SIG-M5 (cell line): Measurements from ENCODE around the gene DIP2A.
"Not testable (repeated sequence)": the region's sequence is repeated elsewhere in the genome, so short reads cannot be mapped to it uniquely, and the experiment has no call there.

Source experiments
- DNase-seq: peaks from one replicate; lab custom pipeline; 2025; lab: John Stamatoyannopoulos, UW

Gene DIP2A

DNA sequence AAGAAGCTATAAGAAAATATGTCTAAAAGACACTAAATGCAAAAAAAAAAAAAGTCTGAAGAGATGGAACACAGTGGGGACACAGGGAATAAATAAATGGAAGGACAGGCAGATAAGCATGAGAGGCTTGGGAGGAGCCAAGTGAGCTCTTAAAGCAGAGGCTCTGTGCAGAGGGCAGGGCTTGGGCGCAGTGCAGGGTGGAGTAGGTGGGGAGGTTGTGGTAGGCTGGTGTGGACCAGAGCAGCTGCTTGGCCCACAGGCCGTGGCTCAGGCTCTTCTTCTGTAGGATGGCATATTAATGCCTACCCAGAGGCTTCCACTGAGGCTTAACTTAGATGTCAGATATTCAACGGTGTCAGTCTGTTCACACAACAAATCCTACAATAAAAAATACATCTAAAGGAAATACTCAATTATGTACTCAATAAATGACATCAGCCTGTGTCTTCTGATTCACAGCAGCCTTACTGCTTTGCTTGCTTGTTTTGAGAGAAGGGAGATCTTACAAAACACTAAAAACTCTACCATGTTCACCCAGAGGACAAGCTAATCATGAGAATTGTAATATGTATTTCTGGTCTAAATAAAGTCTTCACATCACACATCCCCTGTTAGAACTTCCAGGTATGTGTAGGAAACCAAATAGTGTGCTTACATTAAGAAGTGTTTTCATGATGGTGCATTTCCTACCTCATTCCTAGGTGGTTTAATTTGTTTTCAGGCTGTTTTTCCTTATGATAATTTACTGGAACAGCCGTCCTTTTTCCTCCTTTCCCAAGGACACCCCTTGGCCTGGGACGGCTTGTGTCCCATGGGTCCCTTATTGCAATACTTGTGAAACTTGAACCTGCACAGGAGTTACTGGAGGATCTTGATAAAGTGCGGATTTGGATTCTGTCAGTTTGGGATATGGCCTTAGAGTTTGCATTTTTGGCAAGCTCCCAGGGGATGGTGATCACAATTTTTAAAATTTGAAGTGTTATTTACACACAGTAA is 24.9 kb downstream of the DIP2A start:
- no peak for DNase-seq

DNA sequence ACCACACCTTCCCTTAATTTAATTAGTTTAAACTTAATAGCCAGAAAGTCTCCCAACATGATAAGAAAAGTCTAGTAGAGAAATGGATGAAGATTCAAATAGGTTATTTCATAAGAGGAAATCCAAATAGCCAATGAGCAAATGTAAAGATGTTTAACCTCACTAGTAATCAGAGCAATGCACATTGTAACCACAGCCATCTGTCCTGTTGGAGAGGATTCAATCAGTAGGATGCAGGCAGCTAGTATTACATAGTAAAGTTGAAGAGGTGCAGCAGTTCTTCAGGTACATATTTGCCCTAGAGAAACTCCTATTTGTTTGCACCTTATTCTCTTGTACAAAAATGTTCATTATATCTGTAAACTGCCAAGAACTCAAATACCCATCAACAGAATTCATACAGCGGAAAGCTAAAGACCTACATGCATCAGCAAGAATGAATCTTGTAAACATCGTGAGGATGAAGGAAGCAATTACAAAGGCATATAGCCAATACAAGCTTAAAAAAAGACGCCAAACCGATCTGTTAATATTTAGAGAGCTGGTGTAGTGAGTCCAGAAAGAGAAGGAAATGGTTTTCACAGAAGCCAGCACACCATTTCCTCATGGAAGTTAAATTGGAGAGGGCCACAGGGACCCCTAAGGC is 27.9 kb downstream of the DIP2A start:
- DNase-seq, result no peak

DNA sequence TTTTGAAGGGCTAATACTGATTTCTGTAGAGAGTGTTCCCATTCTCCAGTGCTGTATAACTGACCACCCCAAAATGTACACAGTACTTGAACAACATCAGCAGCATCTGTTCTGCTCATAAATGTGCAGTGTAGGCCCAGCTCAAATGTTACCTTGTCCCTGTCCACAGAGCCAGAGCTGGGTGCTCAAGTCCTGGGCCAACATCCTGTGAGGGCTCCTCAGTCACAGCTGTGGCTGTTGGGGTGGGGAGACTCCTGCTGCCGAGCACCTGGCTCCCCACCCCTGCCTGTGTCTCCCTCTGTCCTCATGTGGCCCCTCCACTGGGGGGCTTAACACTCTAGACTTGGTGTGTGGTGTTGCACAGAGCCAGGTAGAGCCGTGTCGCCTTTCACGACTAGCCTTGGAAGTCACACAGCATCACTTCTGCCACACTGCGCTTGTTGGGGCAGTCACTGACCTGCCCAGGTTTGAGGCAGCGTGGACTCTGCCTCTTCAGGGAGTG is 30.5 kb downstream of the DIP2A start:
- no peak for DNase-seq

DNA sequence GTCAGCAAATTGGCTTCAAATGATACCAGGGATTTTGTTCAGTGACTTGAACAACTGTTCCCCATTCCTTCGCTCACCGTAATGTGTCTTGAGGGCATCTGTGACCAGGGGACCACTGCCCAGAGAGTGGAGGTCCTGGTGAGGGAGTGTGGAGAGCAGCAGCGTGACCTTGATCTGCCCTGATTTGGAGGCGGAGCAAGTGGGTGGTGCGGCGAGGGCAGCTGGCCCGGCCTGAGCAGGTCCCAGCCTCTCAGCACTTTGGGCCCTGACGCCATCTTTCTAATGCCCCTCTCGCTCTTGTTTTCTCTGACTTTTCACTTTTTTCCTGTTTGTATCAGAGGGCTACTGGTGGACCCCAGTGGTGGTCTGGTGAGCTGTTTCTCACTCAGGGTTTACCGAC is 31.1 kb downstream of the DIP2A start:
- DNase-seq, result no peak

DNA sequence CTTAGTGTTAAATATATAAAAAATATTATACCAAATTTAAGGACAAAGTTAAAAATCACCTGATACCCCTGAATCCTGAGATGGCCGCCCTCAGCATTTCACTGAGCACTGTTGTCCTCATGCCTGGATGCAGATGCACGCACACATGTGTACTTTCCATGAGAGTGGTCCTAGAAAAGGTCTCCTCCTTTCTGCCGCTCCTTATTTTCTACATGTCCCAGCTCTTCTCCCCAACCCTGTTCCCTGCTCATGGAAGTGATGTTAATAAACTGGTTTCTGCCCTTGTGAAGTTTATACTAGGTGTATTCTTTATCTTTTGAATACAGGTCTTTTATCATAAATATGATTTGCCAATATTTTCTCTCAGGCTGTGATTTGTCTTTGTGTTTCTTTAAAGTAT is 32.9 kb downstream of the DIP2A start:
- no peak for DNase-seq

DNA sequence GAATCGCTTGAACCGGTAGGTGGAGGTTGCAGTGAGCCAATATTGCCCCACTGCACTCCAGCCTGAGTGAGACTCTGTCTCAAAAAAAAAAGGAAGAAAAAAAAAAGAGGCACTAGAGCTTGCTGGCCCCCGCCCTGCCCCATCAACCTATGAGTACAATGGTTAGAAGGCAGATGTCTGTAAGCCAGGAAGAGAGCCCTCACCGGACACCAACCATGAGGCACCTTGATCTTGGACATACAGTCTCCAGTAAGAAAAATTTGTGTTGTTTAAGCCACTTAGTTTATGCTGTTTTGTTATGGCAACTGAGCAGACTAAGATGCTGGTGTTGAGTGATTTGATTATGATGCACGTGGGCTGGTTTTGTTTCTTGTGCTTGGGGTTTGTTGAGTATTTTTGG is 34.2 kb downstream of the DIP2A start:
- DNase-seq, result no peak

DNA sequence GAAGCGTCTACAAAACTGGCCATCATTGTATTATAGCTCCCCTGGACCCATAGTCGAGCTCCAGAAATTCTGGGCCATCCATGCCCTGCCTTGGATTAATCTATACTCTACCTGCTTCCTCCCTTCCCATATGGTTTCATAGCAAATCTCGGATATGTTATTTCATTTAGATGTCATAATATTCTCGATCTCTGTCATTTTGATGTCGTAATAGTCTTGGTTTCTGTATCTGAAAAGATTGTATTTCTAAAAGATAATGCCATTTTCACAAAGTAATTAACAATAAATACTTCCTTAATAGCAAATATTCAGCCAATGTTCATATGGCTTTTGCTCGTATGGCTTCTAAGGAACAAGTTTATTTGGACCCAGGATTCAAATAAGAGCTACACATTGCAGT is 35.1 kb downstream of the DIP2A start:
- no peak for DNase-seq

DNA sequence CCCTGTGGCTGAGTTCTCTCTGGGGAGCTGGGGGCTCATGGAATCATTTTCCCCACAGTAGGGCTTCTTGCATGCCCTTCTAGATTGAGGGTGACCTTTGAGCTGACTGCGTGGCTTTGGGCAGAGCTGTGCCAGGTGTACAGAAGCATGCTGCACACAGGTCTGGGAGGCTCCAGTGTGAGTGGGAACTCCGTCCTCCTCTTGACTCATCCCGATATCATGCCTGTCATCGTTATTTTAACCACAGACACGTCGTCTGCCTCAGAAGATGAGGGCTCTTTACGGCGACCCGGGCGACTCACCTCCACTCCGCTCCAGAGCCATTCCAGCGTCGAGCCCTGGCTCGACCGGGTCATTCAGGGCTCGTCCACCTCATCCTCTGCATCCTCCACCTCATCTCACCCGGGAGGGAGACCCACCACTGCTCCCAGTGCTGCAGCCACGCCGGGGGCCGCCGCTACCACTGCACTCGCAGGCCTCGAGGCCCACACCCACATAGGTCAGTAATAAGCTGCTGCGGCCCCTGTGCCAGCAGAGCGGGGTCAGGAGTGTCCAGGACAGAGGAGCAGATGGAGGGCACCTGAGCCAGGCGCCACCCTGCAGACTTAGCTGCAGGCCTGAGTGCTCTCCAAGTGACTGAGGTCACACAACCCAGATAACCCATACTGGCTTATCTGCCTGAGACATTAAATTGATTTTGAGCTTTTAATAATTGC is 39.8 kb downstream of the DIP2A start:
- DNase-seq, result no peak

DNA sequence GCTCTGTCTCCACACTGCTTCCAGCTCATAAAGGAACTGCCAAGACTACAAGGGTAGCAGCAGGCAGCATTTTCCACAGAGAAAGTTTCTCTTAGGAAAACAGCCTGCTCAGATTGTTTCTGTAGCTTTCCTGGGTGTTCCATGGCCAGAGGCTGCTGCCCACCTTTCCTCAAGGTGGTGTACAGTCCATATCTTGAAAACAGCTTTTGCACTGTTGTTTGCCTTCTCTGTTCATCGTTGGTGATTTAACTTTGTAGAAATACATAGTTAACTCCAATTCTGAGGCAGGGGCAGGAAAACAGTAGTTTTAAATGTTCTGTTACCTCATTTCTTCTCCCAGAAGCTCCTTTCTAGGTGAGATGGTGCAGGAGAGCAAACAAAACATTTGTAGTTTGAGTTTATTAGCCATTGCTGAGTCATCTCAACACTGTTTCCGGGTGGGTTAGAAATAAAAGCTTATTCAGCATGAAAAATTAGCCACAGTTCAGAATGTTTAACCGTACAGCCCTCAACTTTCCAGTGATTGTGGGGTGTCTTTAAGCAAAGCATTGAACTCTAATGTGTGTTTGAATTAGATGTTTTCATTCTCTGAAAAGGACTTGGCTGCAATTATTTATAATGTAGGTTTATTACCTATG is 41.7 kb downstream of the DIP2A start:
- DNase-seq, result no peak

DNA sequence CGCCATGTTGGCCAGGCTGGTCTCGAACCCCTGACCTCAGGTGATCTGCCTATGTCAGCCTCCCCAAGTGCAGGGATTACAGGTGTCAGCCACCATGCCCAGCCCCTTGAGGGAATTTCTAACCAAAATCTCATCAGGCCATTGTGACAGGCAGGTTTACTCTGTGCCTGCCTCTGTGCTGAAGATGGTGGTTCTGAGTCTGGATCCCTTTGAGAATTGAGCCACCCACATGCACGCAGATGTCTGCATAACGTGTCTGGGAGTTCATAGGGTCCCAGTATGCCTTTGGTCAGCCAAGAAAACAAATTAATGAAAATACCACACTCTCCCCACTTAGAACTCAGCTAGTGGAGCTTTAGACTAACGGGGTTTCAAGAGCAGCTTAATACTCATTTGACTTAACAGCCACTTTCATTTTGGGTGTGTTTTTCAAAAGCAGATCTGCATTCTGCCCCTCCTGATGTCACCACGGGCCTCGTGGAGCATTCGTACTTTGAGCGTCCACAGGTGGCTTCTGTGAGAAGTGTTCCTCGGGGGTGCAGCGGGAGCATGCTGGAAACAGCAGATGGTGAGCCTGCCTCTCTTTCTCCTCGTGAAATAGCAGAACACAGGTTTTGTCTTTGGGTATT is 45.3 kb downstream of the DIP2A start:
- no peak for DNase-seq

DNA sequence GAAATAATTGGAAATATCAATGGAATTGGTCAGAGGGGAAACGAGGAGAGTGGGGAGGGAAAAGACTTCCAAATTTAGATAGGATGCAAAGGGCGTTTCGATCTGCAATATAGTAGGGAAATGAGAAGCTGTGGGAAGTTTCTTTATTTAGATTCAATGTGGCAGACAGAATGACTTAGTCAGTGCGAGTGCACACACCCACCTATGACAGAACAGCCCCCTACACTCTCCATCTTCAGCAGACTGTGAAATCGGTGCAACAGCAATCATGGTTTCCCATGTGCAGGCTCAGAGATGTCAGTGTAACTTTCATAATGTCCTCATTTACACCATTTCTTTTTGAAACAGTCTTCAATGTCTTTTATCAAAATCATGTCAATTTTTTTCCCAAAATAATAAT is 46.0 kb downstream of the DIP2A start:
- no peak for DNase-seq

DNA sequence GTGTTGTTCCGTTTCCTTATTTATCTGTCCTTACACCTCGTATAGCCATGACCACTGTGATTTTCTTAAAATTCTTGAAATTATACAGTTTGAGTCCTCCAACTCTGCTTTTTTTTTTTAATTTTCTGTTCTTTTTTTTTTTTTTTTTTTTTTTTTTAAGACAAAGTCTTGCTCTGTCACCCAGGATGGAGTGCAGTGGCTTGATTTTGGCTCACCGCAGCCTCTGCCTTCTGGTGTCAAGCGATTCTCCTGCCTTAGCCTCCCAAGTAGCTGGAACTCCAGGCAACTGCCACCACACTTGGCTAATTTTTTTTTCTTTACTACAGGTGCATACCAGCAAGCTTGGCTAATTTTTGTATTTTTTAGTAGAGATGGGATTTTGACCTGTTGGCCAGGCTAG is 48.9 kb downstream of the DIP2A start:
- DNase-seq, result no peak

DNA sequence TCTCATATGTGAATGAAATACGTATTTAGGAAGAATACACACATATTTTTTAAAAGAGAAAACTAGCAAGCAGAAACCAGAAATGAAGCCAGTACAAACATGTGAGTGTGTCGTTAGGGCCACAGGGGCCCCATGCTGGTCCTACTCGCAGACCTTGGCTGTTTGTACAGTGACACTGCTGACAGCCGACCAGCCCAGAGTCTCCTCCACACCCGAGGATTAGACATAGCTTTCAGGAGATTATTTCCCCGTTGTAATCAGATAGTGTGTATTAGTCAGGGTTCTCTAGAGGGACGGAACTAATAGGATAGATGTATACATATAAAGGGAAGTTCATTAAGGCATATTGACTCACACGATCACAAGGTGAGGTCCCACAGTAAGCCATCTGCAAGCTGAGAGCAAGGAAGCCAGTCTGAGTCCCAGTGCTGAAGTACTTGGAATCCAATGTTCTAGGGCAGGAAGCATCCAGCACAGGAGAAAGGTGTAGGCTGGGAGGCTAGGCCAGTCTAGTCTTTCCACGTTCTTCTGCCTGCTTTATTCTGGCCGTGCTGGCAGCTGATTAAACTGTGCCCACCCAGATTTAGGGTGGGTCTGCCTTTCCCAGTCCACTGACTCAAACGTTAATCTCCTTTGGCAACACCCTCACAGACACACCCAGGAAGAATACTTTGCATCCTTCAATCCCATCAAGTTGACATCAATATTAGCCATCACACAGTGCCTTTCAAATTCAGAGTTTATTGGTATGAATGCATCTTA is 51.2 kb downstream of the DIP2A start:
- DNase-seq, result no peak

DNA sequence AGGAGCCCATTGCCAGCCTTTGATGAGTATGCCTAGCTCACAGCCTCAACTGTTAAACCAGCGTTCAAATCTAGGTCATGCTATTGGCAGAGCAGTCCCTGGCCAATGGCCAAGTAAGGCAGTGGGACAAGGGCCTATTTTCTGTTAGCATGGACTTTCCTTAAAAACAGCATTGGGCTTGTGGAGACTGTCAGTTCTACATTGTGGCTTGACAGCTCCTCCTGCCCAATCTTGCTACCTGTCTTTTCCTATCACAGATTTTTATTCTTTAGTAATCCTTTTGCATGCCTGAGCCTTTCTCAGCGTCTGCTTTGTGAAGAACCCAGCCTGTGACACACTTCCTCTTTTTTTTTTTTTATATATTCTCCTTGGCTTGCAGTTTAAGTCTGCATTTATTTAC is 56.4 kb downstream of the DIP2A start:
- DNase-seq, result no peak

DNA sequence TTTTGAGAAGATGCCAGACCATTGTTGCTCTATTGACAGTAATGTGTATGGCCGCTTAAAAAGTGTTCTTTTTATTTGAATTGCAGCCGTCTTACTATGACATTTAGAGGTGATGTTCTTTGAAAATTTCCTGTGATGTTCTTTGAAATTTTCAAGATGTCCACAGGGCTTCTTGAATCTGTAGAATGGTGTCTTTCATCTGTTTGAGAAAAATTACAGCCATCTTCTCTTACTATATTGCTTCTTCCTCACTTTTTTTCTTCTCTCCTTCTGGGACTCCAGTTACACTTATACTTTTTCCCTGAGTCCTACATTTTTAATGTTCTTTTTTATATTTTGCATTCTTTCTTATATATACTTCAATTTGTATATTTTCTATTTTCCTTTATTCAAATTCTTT is 57.4 kb downstream of the DIP2A start:
- no peak for DNase-seq

DNA sequence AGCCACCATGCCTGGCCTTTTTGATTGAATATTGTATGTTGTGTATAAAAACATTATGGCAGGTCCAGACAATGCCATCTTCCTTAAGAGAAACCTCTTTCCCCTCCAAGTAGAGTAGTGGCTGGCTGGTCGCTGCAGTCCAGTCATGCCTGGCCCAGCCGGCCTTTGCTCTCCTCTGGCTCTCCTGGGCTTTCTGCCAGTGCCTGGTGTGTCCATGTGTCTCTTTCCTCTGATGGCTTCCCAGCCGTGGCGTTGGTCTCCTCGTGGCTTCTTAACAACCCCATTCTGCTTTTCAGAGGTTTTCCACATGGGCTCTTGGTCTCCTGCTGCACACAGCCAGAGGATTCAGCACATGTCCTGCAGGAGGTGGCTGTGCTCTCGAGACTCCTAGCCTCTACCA is 58.7 kb downstream of the DIP2A start:
- no peak for DNase-seq

DNA sequence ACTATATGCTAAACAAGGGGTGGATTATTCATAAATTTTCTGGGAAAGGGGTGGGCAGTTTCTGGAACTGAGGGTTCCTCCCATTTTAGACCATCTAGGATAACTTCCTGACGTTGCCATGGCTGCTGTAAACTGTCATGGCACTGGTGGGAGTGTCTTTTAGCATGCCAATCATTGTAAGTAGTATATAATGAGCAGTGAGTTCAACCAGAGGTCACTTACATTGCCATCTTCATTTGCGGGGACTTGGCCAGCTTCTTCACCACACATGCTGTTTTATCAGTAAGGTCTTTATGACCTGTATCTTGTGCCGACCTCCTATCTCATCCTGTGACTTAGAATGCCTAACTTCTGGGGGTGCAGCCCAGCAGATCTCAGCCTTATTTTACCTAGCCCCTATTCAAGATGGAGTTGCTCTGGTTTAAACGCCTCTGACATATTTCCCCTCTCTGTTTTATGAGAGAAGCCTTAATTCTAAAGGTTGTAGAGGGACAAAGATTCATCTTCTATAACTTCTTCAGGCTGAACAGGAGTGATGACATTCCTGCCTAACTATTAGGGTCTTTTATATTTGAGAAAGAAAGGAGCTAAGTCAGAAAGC is 60.4 kb downstream of the DIP2A start:
- no peak for DNase-seq

DNA sequence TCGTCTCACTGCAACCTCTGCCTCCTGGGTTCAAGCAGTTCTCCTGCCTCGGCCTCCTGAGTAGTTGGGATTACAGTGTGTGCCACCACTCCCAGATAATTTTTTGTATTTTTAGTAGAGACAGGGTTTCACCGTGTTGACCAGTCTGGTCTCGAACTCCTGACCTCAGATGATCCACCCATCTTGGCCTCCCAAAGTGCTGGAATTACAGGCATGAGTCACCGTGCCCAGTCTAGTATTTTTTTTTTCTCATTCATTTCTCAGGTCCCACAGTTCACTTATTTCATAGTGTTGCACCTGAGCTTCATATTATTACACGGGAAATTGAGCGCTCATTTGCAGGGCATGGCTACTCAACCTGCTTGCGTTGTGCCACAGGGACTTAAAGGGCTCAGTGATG is 68.7 kb downstream of the DIP2A start:
- DNase-seq, result not testable (repeated sequence)

DNA sequence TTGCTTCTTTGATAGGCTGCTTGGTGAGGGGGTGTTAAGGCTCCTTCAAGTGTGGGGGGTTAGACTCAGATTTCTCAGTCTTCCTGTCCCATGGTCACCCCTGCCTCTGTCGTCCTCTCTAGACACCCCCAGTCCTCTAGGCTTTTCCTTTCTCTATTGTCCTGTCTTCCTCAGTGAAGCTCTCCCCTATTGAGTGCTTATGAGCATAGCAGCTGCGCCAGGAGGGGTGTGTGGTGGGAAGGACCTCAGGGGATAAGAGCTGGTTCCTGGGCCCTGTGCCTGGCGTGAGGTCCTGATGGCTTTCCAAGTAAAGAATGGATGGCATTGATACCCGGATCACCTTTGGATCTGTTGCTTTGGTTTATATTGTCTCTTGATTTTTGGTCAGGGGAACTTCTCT is 69.1 kb downstream of the DIP2A start:
- DNase-seq, result no peak

DNA sequence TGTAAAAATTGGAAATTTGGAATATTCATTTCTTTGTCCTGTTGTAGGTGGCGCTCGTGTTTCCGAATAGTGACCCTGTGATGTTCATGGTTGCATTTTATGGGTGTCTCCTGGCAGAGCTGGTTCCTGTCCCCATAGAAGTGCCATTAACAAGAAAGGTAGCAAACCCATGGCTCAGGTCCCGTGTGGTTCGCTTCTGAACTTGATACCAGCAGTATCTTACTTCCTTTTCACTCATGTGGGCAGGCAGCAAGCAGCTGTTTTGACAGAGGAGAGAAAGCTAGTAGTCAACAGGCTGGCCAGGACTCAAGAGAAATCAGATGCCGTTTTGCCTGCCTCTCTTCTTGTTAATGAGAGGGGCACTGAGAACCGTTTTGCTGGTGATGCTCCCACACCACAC is 73.4 kb downstream of the DIP2A start:
- DNase-seq, result no peak

DNA sequence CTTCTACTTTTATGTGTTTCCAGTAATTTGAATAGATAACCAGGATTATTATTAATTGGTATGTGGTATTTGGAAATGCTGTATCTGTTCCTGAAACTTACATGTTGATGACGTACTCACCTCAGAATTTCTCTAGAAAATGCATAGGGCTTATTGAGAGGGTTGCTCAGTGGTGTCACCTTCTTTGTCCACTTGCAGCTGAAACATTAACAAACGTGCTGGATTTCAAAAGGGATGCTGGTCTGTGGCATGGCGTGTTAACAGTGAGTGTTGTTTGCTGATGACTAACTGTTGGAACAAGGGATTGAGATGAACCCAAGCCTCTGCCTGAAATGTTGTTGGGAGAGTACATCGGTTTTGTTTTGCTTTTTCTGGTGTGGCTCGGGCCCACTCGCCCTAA is 78.3 kb downstream of the DIP2A start:
- no peak for DNase-seq
